ENCODE measurements around the gene PHLDB3. TPM values are rescaled to one million over a fixed set of nuclear protein-coding genes. Genes with fewer than 3 reads are reported as not detected.

The PHLDB3 gene
- polyA plus RNA-seq, 1 experiment: 4.2 TPM

DNA sequence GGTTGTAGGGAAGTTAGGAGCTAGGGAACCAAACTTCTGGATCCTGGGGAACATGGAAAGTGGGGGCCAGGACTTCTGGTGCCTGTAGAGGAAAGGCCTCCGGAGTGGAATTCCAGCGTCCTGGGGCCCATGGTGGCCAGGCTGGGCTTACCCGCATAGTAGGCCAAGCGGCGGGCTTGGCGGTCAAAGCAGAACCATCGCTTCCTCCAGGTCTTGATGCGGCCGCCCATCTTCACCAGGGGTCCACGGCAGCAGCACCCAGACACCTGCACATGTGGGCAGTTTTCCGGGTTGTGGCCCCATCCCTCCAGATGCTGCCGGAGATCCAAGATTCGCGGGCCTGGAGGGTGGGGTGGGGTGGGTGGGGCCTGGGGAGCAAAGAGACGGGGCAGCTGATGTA lies 25.3 kb downstream of the PHLDB3 start:
- POLR2A ChIA-PET: no interaction called here
- CTCF ChIA-PET: interaction anchor here (1.9 kb wide), 1 partner anchor 40 kb away, joined by 8 read pairs; no protein-coding TSS in a partner anchor
- Histone ChIP-seq H3K9me3 (ENCODE audit: control insufficient read depth, insufficient read depth, low read length) (0 out of 2 replicates have a peak, but pooled peaks cover 3% of the 10 kb centered on the region), H3K4me3 (ENCODE audit: low read depth, low read length) (no peak overlapping the region), H3K27me3 (ENCODE audit: control insufficient read depth, insufficient read depth, low read length) (no peaks in the 10 kb centered on the region), H3K27ac (ENCODE audit: low read depth, low read length) (no peak overlapping the region)
- no peak for DNase-seq (ENCODE audit: low read depth, low spot score)
- TF ChIP-seq CTCF (IDR thresholded peaks at IDR 0.05; ENCODE audit: low read depth, low read length): no peak

DNA sequence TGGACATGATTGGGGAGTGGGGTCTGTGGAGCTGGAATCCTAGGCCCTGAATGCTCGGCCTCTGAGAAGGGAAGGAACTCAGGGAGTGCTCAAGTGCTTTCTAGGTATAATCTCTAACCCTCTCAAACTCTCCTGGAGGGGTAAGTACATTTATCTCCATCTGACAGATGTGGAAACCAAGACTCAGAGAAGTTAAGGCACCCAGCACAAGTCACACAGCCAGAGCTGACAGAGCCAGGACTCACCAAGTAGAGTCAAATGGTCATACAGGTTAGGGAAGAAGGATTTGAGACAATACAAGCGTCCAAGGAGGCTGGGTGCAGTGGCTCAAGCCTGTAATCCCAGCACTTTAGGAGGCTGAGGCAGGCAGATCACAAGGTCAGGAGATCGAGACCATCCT lies 26.2 kb downstream of the PHLDB3 start:
- no peak overlapping the region for H3K4me3 ChIP-seq (ENCODE audit: low read depth, low read length)
- ChIA-PET CTCF (no interaction called here), POLR2A (interaction anchor here (0.7 kb wide), 2 partner anchors 8 to 16 kb away, joined by 3 to 4 read pairs; no protein-coding TSS in a partner anchor)
- H3K27ac ChIP-seq (ENCODE audit: low read depth, low read length): no peak overlapping the region
- 0 out of 2 replicates have a peak, but pooled peaks cover 3% of the 10 kb centered on the region for H3K9me3 ChIP-seq (ENCODE audit: control insufficient read depth, insufficient read depth, low read length)
- no peak for DNase-seq (ENCODE audit: low read depth, low spot score)
- no peak for TF ChIP-seq CTCF (IDR thresholded peaks at IDR 0.05; ENCODE audit: low read depth, low read length)
- H3K27me3 ChIP-seq (ENCODE audit: control insufficient read depth, insufficient read depth, low read length): no peaks in the 10 kb centered on the region

GRCh38 chr19:43476606-43477005 lies 27.9 kb downstream of the PHLDB3 start:
- TF ChIP-seq CTCF (IDR thresholded peaks at IDR 0.05; ENCODE audit: low read depth, low read length): no peak
- Histone ChIP-seq H3K27ac (ENCODE audit: low read depth, low read length) (peak overlapping the region; percentile 80), H3K27me3 (ENCODE audit: control insufficient read depth, insufficient read depth, low read length) (no peaks in the 10 kb centered on the region)

GRCh38 chr19:43474986-43475705 lies 29.4 kb downstream of the PHLDB3 start:
- Histone ChIP-seq H3K27ac (ENCODE audit: low read depth, low read length) (peak overlapping the region; percentile 70), H3K9me3 (ENCODE audit: control insufficient read depth, insufficient read depth, low read length) (0 out of 2 replicates have a peak, but pooled peaks cover 3% of the 10 kb centered on the region), H3K4me3 (ENCODE audit: low read depth, low read length) (peak overlapping the region; percentile 29), H3K27me3 (ENCODE audit: control insufficient read depth, insufficient read depth, low read length) (no peaks in the 10 kb centered on the region)
- TF ChIP-seq CTCF (IDR thresholded peaks at IDR 0.05; ENCODE audit: low read depth, low read length): no peak
- peak; percentile 88 for DNase-seq (ENCODE audit: low read depth, low spot score)
- ChIA-PET CTCF (no interaction called here), POLR2A (interaction anchor here (3.4 kb wide), 1 partner anchor 12 kb away, joined by 12 read pairs; no protein-coding TSS in a partner anchor)

More at GRCh38 chr19:43476606-43477005, 27.9 kb downstream of the PHLDB3 start:
- ChIA-PET POLR2A (interaction anchor here (0.9 to 1.1 kb wide), 2 partner anchors 13 to 37 kb away, joined by 4 read pairs; no protein-coding TSS in a partner anchor), CTCF (interaction anchor here (0.9 kb wide), 1 partner anchor 42 kb away, joined by 3 read pairs; no protein-coding TSS in a partner anchor)
- peak; percentile 74 for DNase-seq (ENCODE audit: low read depth, low spot score)
- Histone ChIP-seq H3K9me3 (ENCODE audit: control insufficient read depth, insufficient read depth, low read length) (0 out of 2 replicates have a peak, but pooled peaks cover 3% of the 10 kb centered on the region), H3K4me3 (ENCODE audit: low read depth, low read length) (no peak overlapping the region)

- H3K27ac ChIP-seq (ENCODE audit: low read depth, low read length): no peak overlapping the region
- POLR2A ChIA-PET: interaction anchor here (3.4 kb wide), 1 partner anchor 11 kb away, joined by 12 read pairs; no protein-coding TSS in a partner anchor
- DNase-seq (ENCODE audit: low read depth, low spot score): no peak
- H3K4me3 ChIP-seq (ENCODE audit: low read depth, low read length): no peak overlapping the region
- TF ChIP-seq CTCF (IDR thresholded peaks at IDR 0.05; ENCODE audit: low read depth, low read length): no peak
- H3K9me3 ChIP-seq (ENCODE audit: control insufficient read depth, insufficient read depth, low read length): 0 out of 2 replicates have a peak, but pooled peaks cover 3% of the 10 kb centered on the region
- CTCF ChIA-PET: no interaction called here
- H3K27me3 ChIP-seq (ENCODE audit: control insufficient read depth, insufficient read depth, low read length): no peaks in the 10 kb centered on the region
Observed at GRCh38 chr19:43474487-43474886, 30.1 kb downstream of the PHLDB3 start.
